ENCODE results near the gene GLT1D1. TPM values are rescaled to one million over a fixed set of nuclear protein-coding genes. Genes with fewer than 3 reads are reported as not detected.

The GLT1D1 gene
- polyA plus RNA-seq, 1 of the 3 experiments (the other 2 are of a cell fraction) = 0.05 TPM

- TF ChIP-seq CTCF (IDR thresholded peaks at IDR 0.05) (no peak), FOXJ3 (CRISPR knock-in tag; IDR thresholded peaks at IDR 0.05) (no peak)
These were observed 35.9 kb upstream of the GLT1D1 start (continued) for GRCh38 chr12:128817111-128818015.

- POLR2A ChIA-PET = no interaction called here
- Histone ChIP-seq H3K9ac (no peak overlapping the region), H3K4me1 (ENCODE audit: control insufficient read depth in 1 of 2, insufficient read depth in 2 of 2, low read depth in 1 of 2, low read length in 1 of 2) (peaks cover 9 to 15% of the 10 kb centered on the region in 2 experiments; a peak in 2 of 4 replicates), H3K4me3 (ENCODE audit: low read depth in 2 of 2, low read length in 1 of 2) (no peak overlapping the region), H3K27me3 (ENCODE audit: insufficient read depth) (no peaks in the 10 kb centered on the region), H3K27ac (ENCODE audit: low read depth in 2 of 2, low read length in 1 of 2) (peak overlapping the region in 1 of 2 experiments; percentile 51; a peak in 2 of 4 replicates), H3K79me2 (ENCODE audit: insufficient read depth) (peaks cover 98% of the 10 kb centered on the region), H2AFZ (ENCODE audit: low read depth) (no peak overlapping the region), H3K9me2 (no peaks in the 10 kb centered on the region), H3F3A (replicated peaks; ENCODE audit: insufficient read depth) (no peaks in the 10 kb centered on the region), H3K4me2 (0 out of 2 replicates have a peak overlapping the region, but pooled peaks have one; percentile 2), H3K36me3 (replicated peaks in 1 of 2; ENCODE audit: control insufficient read depth in 1 of 2, insufficient read depth in 2 of 2, low read length in 1 of 2) (peaks cover 17 to 20% of the 10 kb centered on the region in 2 experiments), H3K9me3 (no peaks in the 10 kb centered on the region), H4K20me1 (ENCODE audit: insufficient read depth) (peaks cover 48% of the 10 kb centered on the region)
- CTCF ChIA-PET = interaction anchor here (1.7 kb wide), 1 partner anchor 8 kb away, joined by 8 read pairs; no protein-coding TSS in a partner anchor
- WGBS (ENCODE audit: low lambda C conversion rate) = 80% methylated on average over 13 of the region's 13 CpGs
- no peak for DNase-seq
- TF ChIP-seq RCOR1 (IDR thresholded peaks at IDR 0.05; ENCODE audit: low read length) = no peak
- TF ChIP-seq POLR2AphosphoS5 (IDR thresholded peaks at IDR 0.05; ENCODE audit: low read depth, low read length) = no peak
- TF ChIP-seq SMC3 (IDR thresholded peaks at IDR 0.05; ENCODE audit: low read depth, low read length) = no peak
- TF ChIP-seq GATA2 (CRISPR knock-in tag; IDR thresholded peaks at IDR 0.05) = no peak
- TF ChIP-seq PBX3 (IDR thresholded peaks at IDR 0.05) = no peak
- no peak for TF ChIP-seq FOXM1 (IDR thresholded peaks at IDR 0.05; ENCODE audit: low read depth)
- TF ChIP-seq GABPA (IDR thresholded peaks at IDR 0.05; ENCODE audit: low read depth) = no peak
- no peak for TF ChIP-seq USF2 (IDR thresholded peaks at IDR 0.05; ENCODE audit: borderline replicate concordance, low read depth, low read length)
- no peak for TF ChIP-seq MXI1 (IDR thresholded peaks at IDR 0.05; ENCODE audit: low read depth, low read length)
- no peak for TF ChIP-seq TAF1 (IDR thresholded peaks at IDR 0.05; ENCODE audit: borderline replicate concordance, low read depth, low read length)
- no peak for TF ChIP-seq MEF2A (IDR thresholded peaks at IDR 0.05; ENCODE audit: borderline replicate concordance, low read depth)
- no peak for TF ChIP-seq RAD21 (IDR thresholded peaks at IDR 0.05; ENCODE audit: low read length)
- TF ChIP-seq REST (IDR thresholded peaks at IDR 0.05; ENCODE audit: low read depth, low read length) = no peak
- TF ChIP-seq RXRA (IDR thresholded peaks at IDR 0.05; ENCODE audit: borderline replicate concordance, low read depth) = no peak
- TF ChIP-seq CTCF (IDR thresholded peaks at IDR 0.05) = no peak
- TF ChIP-seq MAX (IDR thresholded peaks at IDR 0.05; ENCODE audit: low read depth) = no peak
These were observed 34.9 kb upstream of the GLT1D1 start for GRCh38 chr12:128818065-128819022.
